Sigmoid colon (tissue), 7 donors: ENCODE measurements around the gene NOBOX. TPM values are rescaled to one million over a fixed set of nuclear protein-coding genes. Genes with fewer than 3 reads are reported as not detected.
A peak's percentile ranks its signal among the peaks of the same experiment; 100 is the strongest.

ENCODE experiments used
- DNase-seq: peaks from one replicate; pipeline ENCODE4 v3.0.0-alpha.2; 2019
- H3K27ac ChIP-seq, 4 donors: fragments of 200-600 bp; sonication (generic); one replicate each; pipeline ENCODE4 v1.5.1; 2016 to 2019; ENCODE audit warnings: mild to moderate bottlenecking in 1 of 4
- H3K27me3 ChIP-seq, 3 donors: fragments of 200-600 bp; sonication (generic); one replicate each; pipeline ENCODE4 v1.5.1; 2019; ENCODE audit warnings: mild to moderate bottlenecking in 1 of 3
- H3K36me3 ChIP-seq, 4 donors: fragments of 200-600 bp; sonication (generic); one replicate each; pipeline ENCODE4 v1.5.1; 2016 to 2019
- H3K4me1 ChIP-seq, 4 donors: fragments of 200-600 bp; sonication (generic); one replicate each; pipeline ENCODE4 v1.5.1; 2017 to 2019
- H3K4me3 ChIP-seq, 4 donors: fragments of 200-600 bp; sonication (generic); one replicate each; pipeline ENCODE4 v1.5.1; 2017 to 2019; ENCODE audit warnings: mild to moderate bottlenecking in 2 of 4, moderate library complexity in 1 of 4
- H3K9me3 ChIP-seq, 4 donors: fragments of 200-600 bp in 3 of 4; sonication (generic) in 3 of 4; one replicate each; pipeline versions ENCODE4 v1.5.1 to v1.6.1; 2013 to 2019
- EP300 ChIP-seq, 4 donors: sonication (generic); formaldehyde crosslinking; IDR thresholded peaks; one replicate each; pipeline ENCODE4 v1.6.1; 2017; ENCODE audit warnings: antibody characterized with exemption in 4 of 4
- POLR2A ChIP-seq, 2 donors: fragments of 450-650 bp; IDR thresholded peaks; one replicate each; pipeline ENCODE4 v1.6.1; 2016; ENCODE audit warnings: antibody characterized with exemption in 2 of 2, mild to moderate bottlenecking in 2 of 2, moderate library complexity in 2 of 2
- POLR2AphosphoS5 ChIP-seq, 4 donors: sonication (generic); formaldehyde crosslinking; IDR thresholded peaks; one replicate each; pipeline ENCODE4 v1.6.1; 2017; ENCODE audit warnings: antibody characterized with exemption in 4 of 4
- WGBS, 2 donors: extraction: QIAGEN DNeasy Blood & Tissue Kit; methylation state at CpG; one replicate each; pipeline ENCODE4 v1.1.7; 2013; 5-methylcytosine and 5-hydroxymethylcytosine counted together
- intact Hi-C: fragments of 100-400 bp; cut with DNase I; formaldehyde crosslinking; loops from one replicate; pipeline ENCODE4 v1.15.1; 2023
- polyA plus RNA-seq, 3 donors: library from polyadenylated mRNA; stranded (reverse); fragments of 200-250 nt; gene quantifications; one replicate each; pipeline ENCODE4 v1.2.3, GENCODE V29; 2013
- total RNA-seq, 4 donors: library from RNA; depleted of rRNA; stranded (reverse); fragments of >200 nt; gene quantifications; one replicate each; pipeline ENCODE4 v1.1.0, GENCODE V29; 2016
- TF ChIP-seq, protein P1 (sequence below), 4 experiments: fragments of 450-650 bp in 3 of 4; fragments of 200-600 bp in 1 of 4; IDR thresholded peaks; one replicate each; pipeline ENCODE4 v1.5.1; 2016 to 2019; ENCODE audit warnings: antibody characterized with exemption in 4 of 4, mild to moderate bottlenecking in 3 of 4, moderate library complexity in 2 of 4
- donor health status: healthy with polysubstance abuse.
- donor health status: Bipolar disorder and iron deficiency.
- donor health status: healthy.

Gene NOBOX
- total and polyA plus RNA-seq, 7 donors = not detected

- intact Hi-C loops = no loop called here
Measured at GRCh38 chr7:144398291-144398690, 5.2 kb downstream of the NOBOX start.

DNA sequence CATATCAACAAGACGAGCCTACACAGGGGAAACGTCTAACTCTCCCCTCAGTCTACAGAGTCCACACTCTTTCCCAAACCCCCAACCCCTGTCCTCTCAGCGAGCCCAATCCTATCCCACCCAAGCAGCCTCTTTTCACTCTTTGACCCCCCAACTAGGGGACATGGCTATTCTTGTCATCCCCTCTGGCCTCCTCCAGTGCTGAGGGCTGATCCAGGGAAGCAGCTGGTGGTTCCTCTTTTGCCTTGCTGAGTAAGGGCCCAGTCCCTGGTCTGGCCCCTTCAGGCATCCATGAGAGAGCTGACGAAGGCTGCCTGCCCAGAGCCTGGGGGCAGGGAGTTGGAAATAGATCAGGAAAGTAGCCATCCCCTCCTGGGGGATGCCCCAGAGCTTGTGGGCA is 6.4 kb downstream of the NOBOX start:
- intact Hi-C loops = no loop called here
- Histone ChIP-seq H3K4me3 (no peak overlapping the region), H3K36me3 (no peaks in the 10 kb centered on the region), H3K27ac (no peak overlapping the region), H3K9me3 (no peaks in the 10 kb centered on the region), H3K27me3 (no peaks in the 10 kb centered on the region), H3K4me1 (peaks cover 0 to 3% (median under 1%) of the 10 kb centered on the region in 4 donors)
- 78 to 87% methylated on average over 4 of the region's 4 CpGs for WGBS, 2 donors
- TF ChIP-seq, protein P1, sequence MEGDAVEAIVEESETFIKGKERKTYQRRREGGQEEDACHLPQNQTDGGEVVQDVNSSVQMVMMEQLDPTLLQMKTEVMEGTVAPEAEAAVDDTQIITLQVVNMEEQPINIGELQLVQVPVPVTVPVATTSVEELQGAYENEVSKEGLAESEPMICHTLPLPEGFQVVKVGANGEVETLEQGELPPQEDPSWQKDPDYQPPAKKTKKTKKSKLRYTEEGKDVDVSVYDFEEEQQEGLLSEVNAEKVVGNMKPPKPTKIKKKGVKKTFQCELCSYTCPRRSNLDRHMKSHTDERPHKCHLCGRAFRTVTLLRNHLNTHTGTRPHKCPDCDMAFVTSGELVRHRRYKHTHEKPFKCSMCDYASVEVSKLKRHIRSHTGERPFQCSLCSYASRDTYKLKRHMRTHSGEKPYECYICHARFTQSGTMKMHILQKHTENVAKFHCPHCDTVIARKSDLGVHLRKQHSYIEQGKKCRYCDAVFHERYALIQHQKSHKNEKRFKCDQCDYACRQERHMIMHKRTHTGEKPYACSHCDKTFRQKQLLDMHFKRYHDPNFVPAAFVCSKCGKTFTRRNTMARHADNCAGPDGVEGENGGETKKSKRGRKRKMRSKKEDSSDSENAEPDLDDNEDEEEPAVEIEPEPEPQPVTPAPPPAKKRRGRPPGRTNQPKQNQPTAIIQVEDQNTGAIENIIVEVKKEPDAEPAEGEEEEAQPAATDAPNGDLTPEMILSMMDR (IDR thresholded peaks at IDR 0.05) = no peak
- TF ChIP-seq POLR2AphosphoS5 (IDR thresholded peaks at IDR 0.05) = no peak
- TF ChIP-seq EP300 (IDR thresholded peaks at IDR 0.05) = no peak
- no peak for TF ChIP-seq POLR2A (IDR thresholded peaks at IDR 0.05)
- no peak for DNase-seq

More at GRCh38 chr7:144398291-144398690, 5.2 kb downstream of the NOBOX start:
- TF ChIP-seq POLR2A (IDR thresholded peaks at IDR 0.05) (no peak), POLR2AphosphoS5 (IDR thresholded peaks at IDR 0.05) (no peak), EP300 (IDR thresholded peaks at IDR 0.05) (no peak)
- TF ChIP-seq, protein P1 (IDR thresholded peaks at IDR 0.05) = no peak
- Histone ChIP-seq H3K36me3 (no peaks in the 10 kb centered on the region), H3K27me3 (no peaks in the 10 kb centered on the region), H3K4me1 (no peaks in the 10 kb centered on the region), H3K9me3 (no peaks in the 10 kb centered on the region), H3K4me3 (no peak overlapping the region), H3K27ac (no peak overlapping the region)
- 83 to 84% methylated on average over 9 of the region's 9 CpGs for WGBS, 2 donors
- DNase-seq = no peak

DNA sequence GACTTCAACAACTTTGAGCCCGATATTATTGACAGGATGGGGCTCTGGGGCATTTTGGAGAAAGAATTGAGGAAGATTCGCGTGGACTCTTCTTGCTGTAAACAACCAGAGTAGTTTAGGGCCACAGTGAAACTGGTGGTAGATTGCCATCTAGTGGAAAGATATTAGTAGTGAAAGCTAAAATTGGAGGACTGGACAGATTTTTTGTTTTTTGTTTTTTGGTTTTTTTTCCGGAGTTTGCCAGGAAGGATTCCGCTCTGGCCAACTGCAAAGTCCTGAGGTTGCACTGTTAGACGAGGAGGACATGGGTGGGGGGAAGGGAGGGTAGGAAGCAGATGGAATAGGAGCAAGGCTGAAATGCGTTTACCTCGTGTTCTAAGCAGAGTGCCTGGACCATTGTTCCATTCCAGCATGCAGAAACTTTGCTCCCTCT is 11.7 kb downstream of the NOBOX start:
- Histone ChIP-seq H3K9me3 (no peaks in the 10 kb centered on the region), H3K27me3 (no peaks in the 10 kb centered on the region), H3K27ac (peak overlapping the region in 3 of 4 donors; percentile 66 to 82 (median 81)), H3K4me1 (peaks cover 0 to 34% (median 25%) of the 10 kb centered on the region in 4 donors), H3K36me3 (no peaks in the 10 kb centered on the region), H3K4me3 (peak overlapping the region in 3 of 4 donors; percentile 19 to 25 (median 22))
- WGBS, 2 donors = 2 to 9% methylated on average over 8 of the region's 8 CpGs
- peak; percentile 34 for DNase-seq
- intact Hi-C loops = no loop called here
- TF ChIP-seq EP300 (IDR thresholded peaks at IDR 0.05) (no peak), POLR2AphosphoS5 (IDR thresholded peaks at IDR 0.05) (no peak), POLR2A (IDR thresholded peaks at IDR 0.05) (no peak)
- TF ChIP-seq, protein P1 (IDR thresholded peaks at IDR 0.05) = peak; percentile 64 to 71 (median 68)

GRCh38 chr7:144391014-144391413 is 12.5 kb downstream of the NOBOX start:
- Histone ChIP-seq H3K36me3 (no peaks in the 10 kb centered on the region), H3K9me3 (no peaks in the 10 kb centered on the region), H3K4me1 (peaks cover 0 to 39% (median 25%) of the 10 kb centered on the region in 4 donors), H3K27ac (peak overlapping the region in 3 of 4 donors; percentile 66 to 82 (median 81)), H3K27me3 (no peaks in the 10 kb centered on the region), H3K4me3 (no peak overlapping the region)
- 93 to 97% methylated on average over 4 of the region's 4 CpGs for WGBS, 2 donors
- TF ChIP-seq, protein P1 (IDR thresholded peaks at IDR 0.05) = no peak
- TF ChIP-seq EP300 (IDR thresholded peaks at IDR 0.05) = no peak
- TF ChIP-seq POLR2AphosphoS5 (IDR thresholded peaks at IDR 0.05) = no peak
- peak; percentile 50 for DNase-seq
- intact Hi-C loops = no loop called here

DNA sequence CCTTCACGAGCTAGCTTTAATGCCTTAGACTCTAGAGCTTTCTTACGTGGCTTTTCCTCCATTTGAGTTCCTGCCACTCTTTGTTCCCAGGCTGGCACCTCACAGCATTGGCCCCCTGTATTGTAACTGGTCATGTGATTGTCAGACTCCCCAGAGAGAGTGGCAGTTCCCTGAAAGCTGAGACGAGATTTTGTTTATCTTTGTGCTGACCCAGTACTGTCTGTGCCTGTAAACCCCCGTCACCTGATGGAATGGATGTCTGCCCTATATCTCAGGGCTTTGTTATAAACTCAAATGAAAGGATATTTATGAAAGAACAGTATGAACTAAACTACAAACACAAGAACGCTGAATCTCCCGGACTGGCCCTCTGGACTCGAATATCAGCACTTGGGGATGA is 13.0 kb downstream of the NOBOX start:
- WGBS, 2 donors = 75% methylated on average over 7 of the region's 7 CpGs
- peak; percentile 72 for DNase-seq
- H3K27me3 ChIP-seq = no peaks in the 10 kb centered on the region
- H3K4me1 ChIP-seq = peaks cover 0 to 39% (median 25%) of the 10 kb centered on the region in 4 donors
- H3K27ac ChIP-seq = peak overlapping the region in 3 of 4 donors; percentile 66 to 82 (median 81)
- H3K4me3 ChIP-seq = no peak overlapping the region
- no peaks in the 10 kb centered on the region for H3K36me3 ChIP-seq
- intact Hi-C loops = no loop called here
- H3K9me3 ChIP-seq = no peaks in the 10 kb centered on the region
- TF ChIP-seq, protein P1 (IDR thresholded peaks at IDR 0.05) = no peak
- peak; percentile 33 to 93 (median 87) for TF ChIP-seq EP300 (IDR thresholded peaks at IDR 0.05)
- no peak for TF ChIP-seq POLR2A (IDR thresholded peaks at IDR 0.05)
- peak; percentile 70 to 86 (median 79) for TF ChIP-seq POLR2AphosphoS5 (IDR thresholded peaks at IDR 0.05)
